Measurements from ENCODE around the gene PLS3.

PLS3 gene

GRCh38 chrX:115696939-115697338 lies 136.0 kb downstream of the PLS3 start:
- no peak for DNase-seq

GRCh38 chrX:115697806-115698205 lies 136.8 kb downstream of the PLS3 start:
- DNase-seq, result no peak
